Sigmoid colon (tissue), 7 donors: Measurements from ENCODE around the gene SORCS1. TPM values are rescaled to one million over a fixed set of nuclear protein-coding genes. Genes with fewer than 3 reads are reported as not detected.

Experiments used
- DNase-seq: peaks from one replicate; pipeline ENCODE4 v3.0.0-alpha.2; 2019
- H3K27ac ChIP-seq, 4 donors: fragments of 200-600 bp; sonication (generic); one replicate each; pipeline ENCODE4 v1.5.1; 2016 to 2019; ENCODE audit warnings: mild to moderate bottlenecking in 1 of 4
- H3K27me3 ChIP-seq, 3 donors: fragments of 200-600 bp; sonication (generic); one replicate each; pipeline ENCODE4 v1.5.1; 2019; ENCODE audit warnings: mild to moderate bottlenecking in 1 of 3
- H3K36me3 ChIP-seq, 4 donors: fragments of 200-600 bp; sonication (generic); one replicate each; pipeline ENCODE4 v1.5.1; 2016 to 2019
- H3K4me1 ChIP-seq, 4 donors: fragments of 200-600 bp; sonication (generic); one replicate each; pipeline ENCODE4 v1.5.1; 2017 to 2019
- H3K4me3 ChIP-seq, 4 donors: fragments of 200-600 bp; sonication (generic); one replicate each; pipeline ENCODE4 v1.5.1; 2017 to 2019; ENCODE audit warnings: mild to moderate bottlenecking in 2 of 4, moderate library complexity in 1 of 4
- H3K9me3 ChIP-seq, 4 donors: fragments of 200-600 bp in 3 of 4; sonication (generic) in 3 of 4; one replicate each; pipeline versions ENCODE4 v1.5.1 to v1.6.1; 2013 to 2019
- CTCF ChIP-seq, 4 experiments: fragments of 450-650 bp in 3 of 4; fragments of 200-600 bp in 1 of 4; IDR thresholded peaks; one replicate each; pipeline ENCODE4 v1.5.1; 2016 to 2019; ENCODE audit warnings: antibody characterized with exemption in 4 of 4, mild to moderate bottlenecking in 3 of 4, moderate library complexity in 2 of 4
- EP300 ChIP-seq, 4 donors: sonication (generic); formaldehyde crosslinking; IDR thresholded peaks; one replicate each; pipeline ENCODE4 v1.6.1; 2017; ENCODE audit warnings: antibody characterized with exemption in 4 of 4
- POLR2A ChIP-seq, 2 donors: fragments of 450-650 bp; IDR thresholded peaks; one replicate each; pipeline ENCODE4 v1.6.1; 2016; ENCODE audit warnings: antibody characterized with exemption in 2 of 2, mild to moderate bottlenecking in 2 of 2, moderate library complexity in 2 of 2
- POLR2AphosphoS5 ChIP-seq, 4 donors: sonication (generic); formaldehyde crosslinking; IDR thresholded peaks; one replicate each; pipeline ENCODE4 v1.6.1; 2017; ENCODE audit warnings: antibody characterized with exemption in 4 of 4
- WGBS, 2 donors: extraction: QIAGEN DNeasy Blood & Tissue Kit; methylation state at CpG; one replicate each; pipeline ENCODE4 v1.1.7; 2013; 5-methylcytosine and 5-hydroxymethylcytosine counted together
- intact Hi-C: fragments of 100-400 bp; cut with DNase I; formaldehyde crosslinking; loops from one replicate; pipeline ENCODE4 v1.15.1; 2023
- polyA plus RNA-seq, 3 donors: library from polyadenylated mRNA; stranded (reverse); fragments of 200-250 nt; gene quantifications; one replicate each; pipeline ENCODE4 v1.2.3, GENCODE V29; 2013
- total RNA-seq, 4 donors: library from RNA; depleted of rRNA; stranded (reverse); fragments of >200 nt; gene quantifications; one replicate each; pipeline ENCODE4 v1.1.0, GENCODE V29; 2016
- donor health status: healthy with polysubstance abuse.
- donor health status: Bipolar disorder and iron deficiency.
- donor health status: healthy.

Gene SORCS1
- total and polyA plus RNA-seq, 7 donors = 2.5 to 18.3 (median 8.7) TPM; not detected in 1

GRCh38 chr10:106706127-106706526, 458.4 kb downstream of the SORCS1 start:
- no peaks in the 10 kb centered on the region for H3K36me3 ChIP-seq
- no peak overlapping the region for H3K4me3 ChIP-seq
- H3K27me3 ChIP-seq = no peaks in the 10 kb centered on the region
- intact Hi-C loops = loop anchor here (5.0 kb wide), 3 partner anchors 456 to 1836 kb away; partner anchors contain the start of gene SORCS1
- no peaks in the 10 kb centered on the region for H3K9me3 ChIP-seq
- TF ChIP-seq POLR2A (IDR thresholded peaks at IDR 0.05) = no peak
- no peak for TF ChIP-seq POLR2AphosphoS5 (IDR thresholded peaks at IDR 0.05)
- TF ChIP-seq EP300 (IDR thresholded peaks at IDR 0.05) = no peak
- no peak for TF ChIP-seq CTCF (IDR thresholded peaks at IDR 0.05)
- DNase-seq = no peak
- H3K27ac ChIP-seq = no peak overlapping the region
- H3K4me1 ChIP-seq = peaks cover 0 to 3% (median 0%) of the 10 kb centered on the region in 4 donors

DNA sequence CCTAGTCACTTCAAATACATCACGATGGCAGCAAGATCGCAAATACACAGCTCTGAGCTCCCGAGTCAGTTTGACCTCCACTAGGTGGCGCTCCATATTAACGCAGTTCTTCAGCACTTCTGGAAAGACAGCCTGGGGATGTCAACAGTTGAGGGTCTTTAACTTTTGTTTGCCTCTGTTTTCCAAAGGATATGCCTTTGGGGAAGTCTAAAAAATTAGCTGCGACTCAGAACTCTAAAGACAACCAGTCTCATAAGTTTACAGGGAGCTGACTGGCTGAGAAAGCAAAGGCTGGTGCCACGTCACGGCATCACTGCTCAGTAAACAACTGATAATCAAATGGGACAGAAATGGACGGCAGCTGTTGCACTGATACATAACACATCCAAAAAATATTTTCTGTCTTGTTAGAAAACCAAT, 458.8 kb downstream of the SORCS1 start:
- 12 to 22% methylated on average over 9 of the region's 9 CpGs for WGBS, 2 donors
- TF ChIP-seq EP300 (IDR thresholded peaks at IDR 0.05) (no peak), POLR2AphosphoS5 (IDR thresholded peaks at IDR 0.05) (no peak), POLR2A (IDR thresholded peaks at IDR 0.05) (no peak), CTCF (IDR thresholded peaks at IDR 0.05) (peak; percentile 25 to 73 (median 61))
- no peak overlapping the region for H3K27ac ChIP-seq
- H3K27me3 ChIP-seq = no peaks in the 10 kb centered on the region
- H3K9me3 ChIP-seq = no peaks in the 10 kb centered on the region
- peak; percentile 81 for DNase-seq
- peaks cover 0 to 3% (median 0%) of the 10 kb centered on the region in 4 donors for H3K4me1 ChIP-seq
- no peak overlapping the region for H3K4me3 ChIP-seq
- H3K36me3 ChIP-seq = no peaks in the 10 kb centered on the region
- intact Hi-C loops = loop anchor here (5.0 kb wide), 3 partner anchors 457 to 1837 kb away; partner anchors contain the start of gene SORCS1

- Histone ChIP-seq H3K9me3 (no peaks in the 10 kb centered on the region), H3K36me3 (no peaks in the 10 kb centered on the region), H3K27me3 (no peaks in the 10 kb centered on the region), H3K4me1 (no peaks in the 10 kb centered on the region), H3K27ac (no peak overlapping the region), H3K4me3 (no peak overlapping the region)
- intact Hi-C loops = no loop called here
- TF ChIP-seq CTCF (IDR thresholded peaks at IDR 0.05) = no peak
- TF ChIP-seq POLR2AphosphoS5 (IDR thresholded peaks at IDR 0.05) = no peak
- no peak for TF ChIP-seq EP300 (IDR thresholded peaks at IDR 0.05)
- no peak for TF ChIP-seq POLR2A (IDR thresholded peaks at IDR 0.05)
- DNase-seq = no peak
- WGBS, 2 donors = 76 to 87% methylated on average over 2 of the region's 2 CpGs
Observed at GRCh38 chr10:106696239-106696638, 468.3 kb downstream of the SORCS1 start.

GRCh38 chr10:106694696-106695095, 469.8 kb downstream of the SORCS1 start:
- DNase-seq = no peak
- H3K4me3 ChIP-seq = no peak overlapping the region
- no peaks in the 10 kb centered on the region for H3K36me3 ChIP-seq
- TF ChIP-seq POLR2AphosphoS5 (IDR thresholded peaks at IDR 0.05) (no peak), POLR2A (IDR thresholded peaks at IDR 0.05) (no peak), CTCF (IDR thresholded peaks at IDR 0.05) (no peak), EP300 (IDR thresholded peaks at IDR 0.05) (no peak)
- H3K9me3 ChIP-seq = no peaks in the 10 kb centered on the region
- H3K27ac ChIP-seq = no peak overlapping the region
- H3K27me3 ChIP-seq = no peaks in the 10 kb centered on the region
- no peaks in the 10 kb centered on the region for H3K4me1 ChIP-seq
- intact Hi-C loops = no loop called here
- WGBS, 2 donors = 62 to 79% methylated on average over 1 of the region's 1 CpG

DNA sequence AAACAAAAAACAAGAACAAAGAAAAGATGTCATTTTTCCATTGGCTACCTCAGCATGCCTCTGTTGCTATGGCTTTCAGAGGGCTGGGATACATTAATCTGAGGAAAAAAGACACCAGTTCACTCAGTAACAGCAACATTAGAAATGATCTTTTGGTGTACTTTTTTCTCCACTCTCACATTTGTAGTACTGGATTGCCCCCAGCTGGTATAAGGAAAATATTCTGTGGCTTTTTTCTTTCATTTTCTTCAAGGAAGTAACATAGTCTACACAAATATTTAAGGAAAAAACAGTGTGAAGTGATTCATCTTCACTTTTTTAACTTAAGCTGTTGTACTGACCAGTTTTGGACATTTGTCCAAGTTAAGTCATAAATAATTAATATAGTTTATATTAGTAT, 482.3 kb downstream of the SORCS1 start:
- no peak overlapping the region for H3K4me3 ChIP-seq
- no peak for TF ChIP-seq CTCF (IDR thresholded peaks at IDR 0.05)
- TF ChIP-seq POLR2A (IDR thresholded peaks at IDR 0.05) = no peak
- no peak for TF ChIP-seq EP300 (IDR thresholded peaks at IDR 0.05)
- TF ChIP-seq POLR2AphosphoS5 (IDR thresholded peaks at IDR 0.05) = no peak
- no peaks in the 10 kb centered on the region for H3K4me1 ChIP-seq
- intact Hi-C loops = no loop called here
- DNase-seq = no peak
- H3K27me3 ChIP-seq = no peaks in the 10 kb centered on the region
- no peaks in the 10 kb centered on the region for H3K9me3 ChIP-seq
- no peak overlapping the region for H3K27ac ChIP-seq
- no peaks in the 10 kb centered on the region for H3K36me3 ChIP-seq
